ENCODE results near the gene HSD17B1.

DNA sequence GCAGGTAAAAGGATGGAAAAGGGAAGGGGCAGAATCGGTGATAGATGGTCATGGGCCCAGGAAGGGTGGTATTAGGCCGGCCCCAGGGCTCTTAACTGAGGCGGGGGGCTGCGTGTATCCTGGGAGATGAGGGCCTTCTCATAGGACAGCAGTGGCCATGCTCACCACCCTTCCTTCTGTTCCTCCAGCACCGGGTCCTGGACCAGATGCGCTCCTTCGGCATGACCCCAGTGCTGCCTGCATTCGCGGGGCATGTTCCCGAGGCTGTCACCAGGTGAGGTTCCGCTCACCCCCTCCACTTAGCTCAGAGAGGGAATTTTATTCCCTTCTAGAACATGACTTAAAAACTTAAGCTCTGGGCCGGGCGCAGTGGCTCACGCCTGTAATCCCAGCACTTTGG, 14.2 kb upstream of the HSD17B1 start:
- TF ChIP-seq, protein P1, sequence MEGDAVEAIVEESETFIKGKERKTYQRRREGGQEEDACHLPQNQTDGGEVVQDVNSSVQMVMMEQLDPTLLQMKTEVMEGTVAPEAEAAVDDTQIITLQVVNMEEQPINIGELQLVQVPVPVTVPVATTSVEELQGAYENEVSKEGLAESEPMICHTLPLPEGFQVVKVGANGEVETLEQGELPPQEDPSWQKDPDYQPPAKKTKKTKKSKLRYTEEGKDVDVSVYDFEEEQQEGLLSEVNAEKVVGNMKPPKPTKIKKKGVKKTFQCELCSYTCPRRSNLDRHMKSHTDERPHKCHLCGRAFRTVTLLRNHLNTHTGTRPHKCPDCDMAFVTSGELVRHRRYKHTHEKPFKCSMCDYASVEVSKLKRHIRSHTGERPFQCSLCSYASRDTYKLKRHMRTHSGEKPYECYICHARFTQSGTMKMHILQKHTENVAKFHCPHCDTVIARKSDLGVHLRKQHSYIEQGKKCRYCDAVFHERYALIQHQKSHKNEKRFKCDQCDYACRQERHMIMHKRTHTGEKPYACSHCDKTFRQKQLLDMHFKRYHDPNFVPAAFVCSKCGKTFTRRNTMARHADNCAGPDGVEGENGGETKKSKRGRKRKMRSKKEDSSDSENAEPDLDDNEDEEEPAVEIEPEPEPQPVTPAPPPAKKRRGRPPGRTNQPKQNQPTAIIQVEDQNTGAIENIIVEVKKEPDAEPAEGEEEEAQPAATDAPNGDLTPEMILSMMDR (conservative IDR thresholded peaks at IDR 0.05 in 1 of 2, IDR thresholded peaks at IDR 0.05 in 1 of 2; ENCODE audit: extremely low read depth in 1 of 2, insufficient read depth in 1 of 2, low read depth in 1 of 2, low read length in 2 of 2) = no peak
- no peak for TF ChIP-seq EZH2 (IDR thresholded peaks at IDR 0.05; ENCODE audit: borderline replicate concordance, low read length)

Data from mammary epithelial cell (primary cell).